NCI-H446 treated with DMSO at 0.1 percent for 48 hours (cell line): ENCODE data around the gene MRTFB.

Experiments used
- DNase-seq: peaks from one replicate; lab custom pipeline; 2025; lab: John Stamatoyannopoulos, UW

MRTFB gene

GRCh38 chr16:14062261-14062660, 8.9 kb upstream of the MRTFB start:
- DNase-seq: no peak

GRCh38 chr16:14063618-14064581, 7.2 kb upstream of the MRTFB start:
- no peak for DNase-seq

GRCh38 chr16:14069818-14070217, 1.3 kb upstream of the MRTFB start:
- no peak for DNase-seq

GRCh38 chr16:14070555-14070876, 603 bp upstream of the MRTFB start:
- DNase-seq: no peak

GRCh38 chr16:14071576-14072271, 605 bp downstream of the MRTFB start:
- no peak for DNase-seq

GRCh38 chr16:14072360-14072759, 1.2 kb downstream of the MRTFB start:
- DNase-seq: no peak

- DNase-seq: no peak
Measured at GRCh38 chr16:14074544-14074943, 3.4 kb downstream of the MRTFB start.

- DNase-seq: no peak
Measured at GRCh38 chr16:14077918-14078317, 6.8 kb downstream of the MRTFB start.

- no peak for DNase-seq
Measured at GRCh38 chr16:14086477-14086876, 15.4 kb downstream of the MRTFB start.

- no peak for DNase-seq
Measured at GRCh38 chr16:14087181-14087580, 16.1 kb downstream of the MRTFB start.

- no peak for DNase-seq
Measured at GRCh38 chr16:14087590-14088154, 16.6 kb downstream of the MRTFB start.

- peak; percentile 80 for DNase-seq
Measured at GRCh38 chr16:14088155-14088753, 17.1 kb downstream of the MRTFB start.

GRCh38 chr16:14089283-14089823, 18.2 kb downstream of the MRTFB start:
- DNase-seq: no peak

- DNase-seq: no peak
Measured at GRCh38 chr16:14092561-14092960, 21.4 kb downstream of the MRTFB start.

GRCh38 chr16:14095883-14096551, 24.9 kb downstream of the MRTFB start:
- DNase-seq: no peak

- DNase-seq: no peak
Measured at GRCh38 chr16:14097182-14097959, 26.3 kb downstream of the MRTFB start.

GRCh38 chr16:14098081-14098480, 27.0 kb downstream of the MRTFB start:
- DNase-seq: no peak

- DNase-seq: no peak
Measured at GRCh38 chr16:14100825-14101224, 29.7 kb downstream of the MRTFB start.

GRCh38 chr16:14101415-14101814, 30.3 kb downstream of the MRTFB start:
- no peak for DNase-seq

- no peak for DNase-seq
Measured at GRCh38 chr16:14102925-14103720, 32.0 kb downstream of the MRTFB start.
